Neuronal stem cell (in vitro differentiated cells): ENCODE data around the gene PCDHA3.
"Not testable (repeated sequence)": the region's sequence is repeated elsewhere in the genome, so short reads cannot be mapped to it uniquely, and the experiment has no call there.

Source experiments
- DNase-seq: peaks from one replicate; pipeline ENCODE4 v3.0.0-alpha.2; 2013; ENCODE audit warnings: low spot score
- H2AFZ ChIP-seq: one replicate; pipeline ENCODE4 v1.6.1; 2013; ENCODE audit warnings: mild to moderate bottlenecking, low read length, inconsistent platforms
- H2AK5ac ChIP-seq: 2 replicates; pipeline ENCODE4 v1.6.1; 2013; ENCODE audit warnings: low read depth, mild to moderate bottlenecking, inconsistent platforms, low read length, moderate library complexity, mixed read lengths
- H2BK120ac ChIP-seq: 2 replicates; pipeline ENCODE4 v1.6.1; 2013; ENCODE audit warnings: low read depth, mild to moderate bottlenecking, inconsistent platforms, low read length, moderate library complexity, mixed read lengths
- H2BK12ac ChIP-seq: one replicate; pipeline ENCODE4 v1.6.1; 2013; ENCODE audit warnings: low read length, inconsistent platforms
- H2BK15ac ChIP-seq: 2 replicates; pipeline ENCODE4 v1.6.1; 2013; ENCODE audit warnings: mild to moderate bottlenecking, low read length, inconsistent platforms, mixed read lengths
- H2BK5ac ChIP-seq: one replicate; pipeline ENCODE4 v1.6.1; 2013; ENCODE audit warnings: inconsistent platforms, mild to moderate bottlenecking, low read length, moderate library complexity
- H3K14ac ChIP-seq: one replicate; pipeline ENCODE4 v1.6.1; 2013; ENCODE audit warnings: low read length, inconsistent platforms
- H3K18ac ChIP-seq: 2 replicates; pipeline ENCODE4 v1.6.1; 2013; ENCODE audit warnings: low read length, inconsistent platforms
- H3K23ac ChIP-seq: 2 replicates; pipeline ENCODE4 v1.6.1; 2013; ENCODE audit warnings: low read depth, mild to moderate bottlenecking, mixed read lengths, low read length, inconsistent platforms; ENCODE audit not compliant: poor library complexity
- H3K27ac ChIP-seq: replicated peaks from 3 replicates; pipeline ENCODE4 v1.5.1; 2013; ENCODE audit warnings: low read length, inconsistent platforms
- H3K27me3 ChIP-seq, 3 experiments: 2 replicates each; pipeline ENCODE4 v1.6.1; 2013; ENCODE audit warnings: low read length in 3 of 3, mild to moderate bottlenecking in 2 of 3, inconsistent platforms in 1 of 3, low read depth in 1 of 3, mixed read lengths in 1 of 3, moderate library complexity in 1 of 3; ENCODE audit not compliant: control insufficient read depth in 3 of 3, insufficient read depth in 3 of 3
- H3K36me3 ChIP-seq, 2 donors: replicated peaks in 1 of 2; 2 replicates each; pipeline ENCODE4 v1.6.1; 2013; ENCODE audit warnings: low read length in 2 of 2; ENCODE audit not compliant: control insufficient read depth in 2 of 2, insufficient read depth in 2 of 2
- H3K4ac ChIP-seq: 2 replicates; pipeline ENCODE4 v1.6.1; 2013; ENCODE audit warnings: inconsistent platforms, mild to moderate bottlenecking, low read length, moderate library complexity
- H3K4me1 ChIP-seq, 2 donors: 1 replicate in 1 of 2; 2 replicates in 1 of 2; pipeline ENCODE4 v1.6.1; 2013; ENCODE audit warnings: low read length in 2 of 2, low read depth in 1 of 2; ENCODE audit not compliant: control insufficient read depth in 2 of 2, insufficient read depth in 1 of 2
- H3K4me2 ChIP-seq: one replicate; pipeline ENCODE4 v1.6.1; 2013; ENCODE audit warnings: mild to moderate bottlenecking, low read length, inconsistent platforms; ENCODE audit not compliant: insufficient read depth, poor library complexity, severe bottlenecking
- H3K4me3 ChIP-seq, 2 donors: 2 replicates each; pipeline ENCODE4 v1.5.1; 2013; ENCODE audit warnings: low read length in 2 of 2, mild to moderate bottlenecking in 2 of 2, inconsistent platforms in 1 of 2, moderate library complexity in 1 of 2
- H3K79me1 ChIP-seq: one replicate; pipeline ENCODE4 v1.6.1; 2013; ENCODE audit warnings: low read depth, mild to moderate bottlenecking, inconsistent platforms, low read length, moderate library complexity
- H3K9ac ChIP-seq: one replicate; pipeline ENCODE4 v1.6.1; 2013; ENCODE audit warnings: mild to moderate bottlenecking, low read depth, low read length, inconsistent platforms; ENCODE audit not compliant: poor library complexity
- H3K9me3 ChIP-seq, 2 donors: replicated peaks in 1 of 2; 2 replicates each; pipeline versions ENCODE3 to v1.6.1; 2013; ENCODE audit warnings: low read length in 2 of 2, mild to moderate bottlenecking in 2 of 2, inconsistent platforms in 1 of 2, low read depth in 1 of 2, mixed read lengths in 1 of 2, moderate library complexity in 1 of 2; ENCODE audit not compliant: control insufficient read depth in 2 of 2, insufficient read depth in 1 of 2
- H4K8ac ChIP-seq: one replicate; pipeline ENCODE4 v1.6.1; 2013; ENCODE audit warnings: low read depth, mild to moderate bottlenecking, inconsistent platforms, low read length, moderate library complexity
- H4K91ac ChIP-seq: one replicate; pipeline ENCODE4 v1.6.1; 2013; ENCODE audit warnings: low read length, low read depth, mild to moderate bottlenecking, inconsistent platforms; ENCODE audit not compliant: poor library complexity
- WGBS, 2 donors: extraction: QIAGEN DNeasy Blood & Tissue Kit; methylation state at CpG; one replicate each; pipeline ENCODE4 v1.1.7; 2013; ENCODE audit warnings: missing lambda C conversion rate in 2 of 2, mixed read lengths in 1 of 2; ENCODE audit not compliant: insufficient read length in 2 of 2, insufficient replicate concordance in 1 of 2; ENCODE audit errors: extremely low coverage in 2 of 2; 5-methylcytosine and 5-hydroxymethylcytosine counted together

The PCDHA3 gene

GRCh38 chr5:140806834-140807775 lies 6.2 kb downstream of the PCDHA3 start, which contains the start of gene PCDHA4:
TSS of gene PCDHA4 (plus strand) at chr5:140807068.
- Histone ChIP-seq H4K91ac (no peak within 1 kb of the TSS), H2AK5ac (no peak within 1 kb of the TSS), H3K9ac (peak within 1 kb of the TSS; percentile 84), H3K79me1 (peaks cover 11% of the 10 kb centered on the region), H3K36me3 (peaks cover 12% of the 10 kb centered on the region in 2 donors), H2BK12ac (no peak within 1 kb of the TSS), H4K8ac (no peak within 1 kb of the TSS), H3K9me3 (peaks cover 22 to 43% of the 10 kb centered on the region in 2 donors), H3K27me3 (no peaks in the 10 kb centered on the region), H3K4ac (no peak within 1 kb of the TSS), H3K4me3 (peak within 1 kb of the TSS; percentile 69 to 91), H2BK120ac (no peak within 1 kb of the TSS), H2BK15ac (no peak within 1 kb of the TSS), H2BK5ac (no peak within 1 kb of the TSS), H3K4me1 (no peaks in the 10 kb centered on the region), H3K4me2 (peak within 1 kb of the TSS; percentile 45), H3K23ac (no peak within 1 kb of the TSS), H3K27ac (no peak within 1 kb of the TSS), H3K14ac (no peak within 1 kb of the TSS), H2AFZ (peak within 1 kb of the TSS; percentile 93), H3K18ac (peak within 1 kb of the TSS; percentile 97)
- peak; percentile 63 for DNase-seq
- WGBS, 2 donors, result no CpG with 5 or more reads among the region's 47 CpGs

DNA sequence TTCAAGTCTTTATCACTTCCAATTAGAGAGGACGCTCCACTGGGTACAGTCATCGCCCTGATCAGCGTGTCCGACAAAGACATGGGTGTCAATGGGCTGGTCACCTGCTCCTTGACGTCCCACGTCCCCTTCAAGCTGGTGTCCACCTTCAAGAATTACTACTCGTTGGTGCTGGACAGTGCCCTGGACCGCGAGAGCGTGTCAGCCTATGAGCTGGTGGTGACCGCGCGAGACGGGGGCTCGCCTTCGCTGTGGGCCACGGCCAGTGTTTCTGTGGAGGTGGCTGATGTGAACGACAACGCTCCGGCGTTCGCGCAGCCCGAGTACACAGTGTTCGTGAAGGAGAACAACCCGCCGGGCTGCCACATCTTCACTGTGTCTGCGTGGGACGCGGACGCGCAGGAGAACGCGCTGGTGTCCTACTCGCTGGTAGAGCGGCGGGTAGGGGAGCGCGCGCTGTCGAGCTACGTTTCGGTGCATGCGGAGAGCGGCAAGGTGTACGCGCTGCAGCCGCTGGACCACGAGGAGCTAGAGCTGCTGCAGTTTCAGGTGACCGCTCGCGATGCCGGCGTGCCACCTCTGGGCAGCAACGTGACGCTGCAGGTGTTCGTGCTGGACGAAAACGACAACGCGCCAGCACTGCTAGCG lies 7.5 kb downstream of the PCDHA3 start:
- not testable (repeated sequence) for H2BK120ac ChIP-seq, H3K18ac ChIP-seq, H3K27ac ChIP-seq, H3K4me1 ChIP-seq, H2AFZ ChIP-seq, H3K79me1 ChIP-seq, H3K4me3 ChIP-seq, H3K23ac ChIP-seq, H4K8ac ChIP-seq, H3K27me3 ChIP-seq, H3K14ac ChIP-seq, H3K9ac ChIP-seq, H2BK15ac ChIP-seq, DNase-seq, H2BK5ac ChIP-seq, H4K91ac ChIP-seq, H2BK12ac ChIP-seq, H2AK5ac ChIP-seq, H3K4ac ChIP-seq, H3K4me2 ChIP-seq
- Histone ChIP-seq H3K9me3 (peaks cover 12 to 37% of the 10 kb centered on the region in 2 donors), H3K36me3 (peaks cover 4 to 10% of the 10 kb centered on the region in 2 donors)
- WGBS, 2 donors, result no CpG with 5 or more reads among the region's 62 CpGs

DNA sequence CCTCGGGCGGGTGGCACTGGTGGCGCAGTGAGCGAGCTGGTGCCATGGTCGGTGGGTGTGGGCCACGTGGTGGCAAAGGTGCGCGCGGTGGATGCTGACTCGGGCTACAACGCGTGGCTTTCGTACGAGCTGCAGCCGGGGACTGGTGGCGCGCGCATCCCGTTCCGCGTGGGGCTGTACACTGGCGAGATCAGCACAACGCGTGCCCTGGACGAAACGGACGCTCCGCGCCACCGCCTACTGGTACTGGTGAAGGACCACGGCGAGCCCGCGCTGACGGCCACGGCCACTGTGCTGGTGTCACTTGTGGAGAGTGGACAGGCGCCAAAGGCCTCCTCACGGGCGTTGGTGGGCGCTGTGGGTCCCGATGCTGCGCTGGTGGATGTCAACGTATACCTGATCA lies 8.0 kb downstream of the PCDHA3 start:
- Histone ChIP-seq H3K79me1 (peaks cover 9% of the 10 kb centered on the region), H3K9ac (peak overlapping the region; percentile 60), H3K27me3 (no peaks in the 10 kb centered on the region), H3K4me3 (no peak overlapping the region), H3K18ac (no peak overlapping the region), H3K4me1 (no peaks in the 10 kb centered on the region), H3K36me3 (peaks cover 4 to 10% of the 10 kb centered on the region in 2 donors), H2AFZ (no peak overlapping the region), H4K8ac (no peak overlapping the region), H3K14ac (no peak overlapping the region), H3K23ac (peak overlapping the region; percentile 91), H2AK5ac (no peak overlapping the region), H2BK12ac (no peak overlapping the region), H2BK5ac (no peak overlapping the region), H2BK15ac (no peak overlapping the region), H2BK120ac (no peak overlapping the region), H3K9me3 (peaks cover 12 to 38% of the 10 kb centered on the region in 2 donors), H3K27ac (no peak overlapping the region), H4K91ac (no peak overlapping the region), H3K4me2 (no peak overlapping the region), H3K4ac (no peak overlapping the region)
- no CpG with 5 or more reads among the region's 43 CpGs for WGBS, 2 donors
- no peak for DNase-seq
